Stimulated activated CD8-positive, alpha-beta memory T cell treated with anti-CD3 and anti-CD28 coated beads, Interleukin-4, amount 100 ng/mL, for 1 hour (primary cell): ENCODE data around the gene INS.

Experiments used
- DNase-seq, 2 donors: peaks; one replicate each; pipeline ENCODE4 v3.0.0-alpha.2; 2020; ENCODE audit warnings: low read depth in 2 of 2, low spot score in 1 of 2

INS gene

GRCh38 chr11:2147391-2147790 lies 13.6 kb downstream of the INS start:
- DNase-seq = no peak

- DNase-seq = no peak
Observed at GRCh38 chr11:2146051-2146450, 15.0 kb downstream of the INS start.

GRCh38 chr11:2144544-2145248 lies 16.3 kb downstream of the INS start:
- no peak for DNase-seq

GRCh38 chr11:2143799-2144543 lies 17.0 kb downstream of the INS start:
- DNase-seq = no peak

- DNase-seq = no peak
Observed at GRCh38 chr11:2143477-2143798, 17.6 kb downstream of the INS start.

GRCh38 chr11:2142762-2143202 lies 18.2 kb downstream of the INS start:
- no peak for DNase-seq

- no peak for DNase-seq
Observed at GRCh38 chr11:2142300-2142759, 18.7 kb downstream of the INS start.

- DNase-seq = no peak
Observed at GRCh38 chr11:2140411-2141400, 20.3 kb downstream of the INS start.

GRCh38 chr11:2139621-2140337 lies 21.2 kb downstream of the INS start:
- no peak for DNase-seq

GRCh38 chr11:2139123-2139521 lies 21.9 kb downstream of the INS start, which contains the start of gene IGF2:
IGF2 (minus strand) TSS chr11:2139389; CDS start chr11:2135523, 3,866 bp downstream.
- DNase-seq = no peak

- DNase-seq = no peak
Observed at GRCh38 chr11:2138431-2139122, 22.4 kb downstream of the INS start.

GRCh38 chr11:2138068-2138430 lies 23.0 kb downstream of the INS start:
- no peak for DNase-seq

GRCh38 chr11:2137202-2138067 lies 23.6 kb downstream of the INS start:
- no peak for DNase-seq

- no peak for DNase-seq
Observed at GRCh38 chr11:2136952-2137201, 24.1 kb downstream of the INS start.

- DNase-seq = no peak
Observed at GRCh38 chr11:2136209-2136951, 24.6 kb downstream of the INS start.

GRCh38 chr11:2135648-2136201 lies 25.3 kb downstream of the INS start:
- DNase-seq = no peak

- DNase-seq = no peak
Observed at GRCh38 chr11:2135018-2135569, 25.9 kb downstream of the INS start.
